Motor neuron (in vitro differentiated cells): Measurements from ENCODE around the gene EFNA4. TPM values are rescaled to one million over a fixed set of nuclear protein-coding genes. Genes with fewer than 3 reads are reported as not detected.

Experiments
- ATAC-seq, 8 experiments: fragments of 200-7000 bp; cut with Tn5 transposase; replicated peaks in 6 of 8; 2 replicates each; pipeline ENCODE4 v1.8.0; 2021; ENCODE audit warnings: mild to moderate bottlenecking in 8 of 8, moderate library complexity in 8 of 8
- H3K27ac ChIP-seq, 2 donors: fragments of 250-450 bp; sonication (Bioruptor Pico); 2 replicates each; pipeline ENCODE4 v1.9.0; 2021; ENCODE audit warnings: antibody characterized with exemption in 2 of 2, mild to moderate bottlenecking in 2 of 2, moderate library complexity in 1 of 2
- H3K4me1 ChIP-seq, 2 donors: fragments of 250-450 bp; sonication (Bioruptor Pico); replicated peaks in 1 of 2; 2 replicates each; pipeline ENCODE4 v1.6.1; 2021; ENCODE audit warnings: antibody characterized with exemption in 2 of 2, mild to moderate bottlenecking in 2 of 2, moderate library complexity in 1 of 2
- H3K4me3 ChIP-seq, 5 donors: fragments of 250-450 bp; sonication (Bioruptor Pico); 2 replicates each; pipeline ENCODE4 v1.9.0; 2021; ENCODE audit warnings: antibody characterized with exemption in 5 of 5, mild to moderate bottlenecking in 5 of 5, moderate library complexity in 4 of 5
- WGBS, 10 experiments: fragments of 450-650 bp; shearing (Covaris generic); methylation state at CpG; one replicate each; pipeline ENCODE4 v1.0.0; 2022; 5-methylcytosine and 5-hydroxymethylcytosine counted together
- in situ Hi-C, 9 experiments: fragments of 400-800 bp; cut with MboI; loops; one replicate each; pipeline ENCODE4 v1.15.0; 2021; ENCODE audit warnings: low sequenced_read_pairs in 9 of 9, low pct_unique_long_range_greater_than_20kb in 2 of 9; ENCODE audit not compliant: unreplicated experiment in 9 of 9
- total RNA-seq, 8 experiments: library from RNA; unstranded; fragments of 300-600 nt; gene quantifications; 2 replicates each; pipeline versions ENCODE4 v1.2.3 to v1.2.4, GENCODE V29; 2022

The EFNA4 gene, protein sequence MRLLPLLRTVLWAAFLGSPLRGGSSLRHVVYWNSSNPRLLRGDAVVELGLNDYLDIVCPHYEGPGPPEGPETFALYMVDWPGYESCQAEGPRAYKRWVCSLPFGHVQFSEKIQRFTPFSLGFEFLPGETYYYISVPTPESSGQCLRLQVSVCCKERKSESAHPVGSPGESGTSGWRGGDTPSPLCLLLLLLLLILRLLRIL
- total RNA-seq, result 10 to 100 TPM in 2 of 8 experiments, 1 to 10 TPM in 6; 5.4 to 10.9 (median 7.7) TPM

DNA sequence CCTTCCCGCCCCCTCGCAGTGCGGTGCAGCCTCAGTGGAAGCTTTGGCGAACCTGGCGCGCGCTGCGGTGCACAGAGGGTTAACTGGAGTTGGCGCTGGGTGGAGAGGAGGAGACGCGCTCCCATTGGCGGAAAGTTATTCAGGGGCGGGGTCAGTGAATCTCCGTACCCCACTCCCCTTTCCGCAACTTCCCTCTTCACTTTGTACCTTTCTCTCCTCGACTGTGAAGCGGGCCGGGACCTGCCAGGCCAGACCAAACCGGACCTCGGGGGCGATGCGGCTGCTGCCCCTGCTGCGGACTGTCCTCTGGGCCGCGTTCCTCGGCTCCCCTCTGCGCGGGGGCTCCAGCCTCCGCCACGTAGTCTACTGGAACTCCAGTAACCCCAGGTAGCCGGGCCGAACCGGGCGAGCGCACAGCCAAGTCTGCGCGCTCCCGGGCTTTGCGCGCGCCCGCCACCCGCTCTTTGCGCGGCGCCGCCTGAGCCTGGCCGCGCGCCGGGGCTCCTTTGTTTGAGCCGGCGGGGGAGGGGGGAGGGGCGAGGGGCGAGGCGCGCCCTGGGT, at the start of gene EFNA4:
Gene EFNA4 (plus strand): TSS at position 191 of the 561 bp plus-strand sequence. CDS start 84 bp downstream, at position 275.
- Histone ChIP-seq H3K4me3 (peak within 1 kb of the TSS; percentile 38 to 72 (median 54)), H3K27ac (peak within 1 kb of the TSS; percentile 53 to 71), H3K4me1 (peaks cover 15 to 21% of the 10 kb centered on the region in 2 donors)
- in situ Hi-C loops, result loop anchor here in 5 of 9 experiments (25.0 kb wide), 3 partner anchors 101 to 576 kb away; partner anchors contain the start of genes CHRNB2 (in 3 of the 5), UBE2Q1 (in 3 of the 5), CKS1B (in 2 of the 5) and PBXIP1 (in 2 of the 5)
- 0 to 3% (median 1%) methylated on average over 2 to 24 of the region's 57 CpGs; no CpG with 5 or more reads in 3 of the 10 experiments for WGBS, 10 experiments
- ATAC-seq, result peak; percentile 60 to 89 (median 66)

DNA sequence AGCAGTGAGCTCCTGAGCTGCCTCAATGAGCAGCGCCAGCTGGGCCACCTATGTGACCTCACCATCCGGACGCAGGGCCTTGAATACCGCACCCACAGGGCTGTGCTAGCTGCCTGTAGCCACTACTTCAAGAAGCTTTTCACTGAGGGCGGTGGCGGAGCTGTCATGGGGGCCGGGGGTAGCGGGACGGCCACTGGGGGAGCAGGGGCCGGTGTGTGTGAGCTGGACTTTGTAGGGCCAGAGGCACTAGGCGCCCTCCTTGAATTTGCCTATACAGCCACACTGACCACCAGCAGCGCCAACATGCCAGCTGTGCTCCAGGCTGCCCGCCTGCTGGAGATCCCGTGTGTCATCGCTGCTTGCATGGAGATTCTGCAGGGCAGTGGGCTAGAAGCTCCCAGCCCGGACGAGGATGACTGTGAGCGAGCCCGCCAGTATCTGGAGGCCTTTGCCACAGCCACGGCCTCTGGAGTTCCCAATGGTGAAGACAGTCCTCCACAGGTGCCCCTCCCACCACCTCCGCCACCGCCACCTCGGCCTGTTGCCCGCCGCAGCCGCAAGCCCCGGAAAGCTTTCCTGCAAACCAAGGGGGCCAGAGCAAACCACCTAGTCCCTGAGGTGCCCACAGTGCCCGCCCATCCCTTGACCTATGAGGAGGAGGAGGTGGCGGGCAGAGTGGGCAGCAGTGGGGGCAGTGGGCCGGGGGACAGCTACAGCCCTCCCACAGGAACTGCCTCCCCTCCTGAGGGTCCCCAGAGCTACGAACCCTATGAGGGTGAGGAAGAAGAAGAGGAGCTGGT, 48.6 kb upstream of the EFNA4 start:
- in situ Hi-C loops, result no loop called here
- peaks cover 32 to 33% of the 10 kb centered on the region in 2 donors for H3K4me1 ChIP-seq
- 60 to 100% (median 90%) methylated on average over 1 to 6 of the region's 31 CpGs; no CpG with 5 or more reads in 6 of the 10 experiments for WGBS, 10 experiments
- H3K4me3 ChIP-seq, result no peak overlapping the region
- no peak overlapping the region for H3K27ac ChIP-seq
- ATAC-seq, result no peak

DNA sequence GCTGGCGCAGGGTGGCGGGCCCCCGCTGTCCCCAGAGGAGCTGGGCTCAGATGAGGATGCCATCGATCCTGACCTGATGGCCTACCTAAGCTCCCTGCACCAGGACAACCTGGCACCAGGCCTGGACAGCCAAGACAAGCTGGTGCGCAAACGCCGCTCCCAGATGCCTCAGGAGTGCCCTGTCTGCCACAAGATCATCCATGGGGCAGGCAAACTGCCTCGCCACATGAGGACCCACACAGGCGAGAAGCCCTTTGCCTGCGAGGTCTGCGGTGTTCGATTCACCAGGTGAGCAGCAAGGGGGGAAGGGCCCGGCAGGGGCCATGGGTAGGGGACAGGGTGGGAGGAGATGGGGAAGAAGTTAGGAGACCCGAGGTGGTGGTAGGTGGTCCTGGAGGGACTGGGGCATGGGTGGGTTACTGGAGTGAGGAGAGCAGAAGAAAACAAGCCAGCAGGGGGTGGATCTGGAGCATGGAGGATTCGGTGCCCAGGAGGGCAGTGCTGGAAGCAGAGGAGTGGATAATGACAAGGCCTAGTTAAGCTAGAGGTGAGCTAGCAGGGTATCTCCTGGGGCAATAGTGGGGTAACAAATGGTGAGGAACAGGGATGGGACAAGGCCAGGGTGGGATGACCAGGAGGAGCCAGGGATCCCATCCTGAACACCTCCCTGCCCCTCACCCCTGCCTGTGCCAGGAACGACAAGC, 47.9 kb upstream of the EFNA4 start:
- Histone ChIP-seq H3K4me1 (peaks cover 31 to 33% of the 10 kb centered on the region in 2 donors), H3K4me3 (no peak overlapping the region), H3K27ac (no peak overlapping the region)
- no peak for ATAC-seq
- WGBS, 10 experiments, result 95 to 100% (median 100%) methylated on average over 1 to 7 of the region's 16 CpGs; no CpG with 5 or more reads in 6 of the 10 experiments
- in situ Hi-C loops, result no loop called here

DNA sequence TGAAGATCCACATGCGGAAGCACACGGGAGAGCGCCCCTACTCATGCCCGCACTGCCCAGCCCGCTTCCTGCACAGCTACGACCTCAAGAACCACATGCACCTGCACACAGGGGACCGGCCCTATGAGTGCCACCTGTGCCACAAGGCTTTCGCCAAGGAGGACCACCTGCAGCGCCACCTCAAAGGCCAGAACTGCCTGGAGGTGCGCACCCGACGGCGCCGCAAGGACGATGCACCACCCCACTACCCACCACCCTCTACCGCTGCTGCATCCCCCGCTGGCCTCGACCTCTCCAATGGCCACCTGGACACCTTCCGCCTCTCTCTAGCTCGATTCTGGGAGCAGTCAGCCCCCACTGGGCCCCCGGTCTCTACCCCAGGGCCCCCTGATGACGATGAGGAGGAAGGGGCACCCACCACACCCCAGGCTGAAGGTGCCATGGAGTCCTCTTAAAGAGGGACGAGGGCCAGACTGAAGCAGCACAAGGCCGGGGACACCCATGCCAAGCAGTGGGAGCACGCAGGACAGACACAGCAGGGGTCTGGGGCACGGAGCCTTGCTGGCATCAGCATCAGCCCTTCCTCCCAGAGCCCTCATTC, 47.2 kb upstream of the EFNA4 start:
- ATAC-seq, result no peak
- in situ Hi-C loops, result no loop called here
- peaks cover 25 to 27% of the 10 kb centered on the region in 2 donors for H3K4me1 ChIP-seq
- H3K4me3 ChIP-seq, result no peak overlapping the region
- H3K27ac ChIP-seq, result peak overlapping the region in 1 of 2 donors; percentile 87
- WGBS, 10 experiments, result 80 to 100% (median 95%) methylated on average over 2 to 14 of the region's 26 CpGs; no CpG with 5 or more reads in 6 of the 10 experiments

DNA sequence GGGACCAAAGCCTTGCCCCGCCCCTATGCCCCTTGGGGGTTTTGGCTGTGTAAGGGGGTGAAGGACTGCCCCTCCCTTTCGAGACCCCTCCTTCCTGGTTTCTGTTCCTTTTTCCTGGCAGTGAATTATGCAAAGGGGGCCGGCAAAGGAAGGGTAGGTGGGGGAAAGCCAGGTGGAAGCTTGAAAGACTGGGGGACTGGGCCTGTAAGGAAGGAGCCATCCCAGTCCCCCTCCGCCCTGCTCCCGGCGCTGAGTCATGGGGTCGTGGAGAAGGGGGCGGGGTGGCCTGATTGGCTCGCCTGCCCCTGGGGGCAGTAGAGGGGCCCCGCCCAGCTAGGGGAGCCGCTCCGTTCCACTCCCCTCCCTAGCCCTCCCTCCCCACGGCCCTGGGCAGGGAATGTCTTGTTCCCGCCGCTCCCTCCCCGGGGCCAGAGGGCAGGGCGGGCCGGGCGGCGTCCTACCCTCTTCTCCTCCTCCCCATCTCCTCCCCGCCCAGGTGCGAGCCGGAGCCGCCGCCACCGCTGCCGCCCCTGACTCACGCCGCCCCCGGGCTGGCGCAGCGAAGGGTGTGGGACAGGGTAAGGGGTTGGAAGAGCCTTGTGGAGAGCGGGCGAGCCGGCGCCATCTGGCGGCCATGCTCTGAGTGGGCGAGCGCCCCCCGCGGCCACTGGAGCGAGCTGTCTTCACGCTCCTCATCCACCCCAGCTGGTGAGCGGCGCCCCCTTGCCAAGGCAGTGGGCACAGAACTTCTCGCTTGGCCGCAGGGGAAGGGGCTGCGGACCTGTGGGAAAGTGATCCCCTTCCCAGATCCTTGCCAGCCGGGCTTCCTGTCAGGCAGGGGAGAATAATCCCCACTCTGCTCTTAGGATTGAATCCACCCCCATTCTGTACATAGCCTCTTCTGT, 46.2 kb upstream of the EFNA4 start:
- WGBS, 10 experiments, result 0 to 100% (median 42%) methylated on average over 1 to 8 of the region's 49 CpGs; no CpG with 5 or more reads in 4 of the 10 experiments
- peak overlapping the region; percentile 5 to 14 (median 14) for H3K4me3 ChIP-seq
- in situ Hi-C loops, result no loop called here
- H3K4me1 ChIP-seq, result peaks cover 16 to 20% of the 10 kb centered on the region in 2 donors
- peak overlapping the region; percentile 3 to 87 for H3K27ac ChIP-seq
- peak; percentile 85 to 94 (median 92) for ATAC-seq

DNA sequence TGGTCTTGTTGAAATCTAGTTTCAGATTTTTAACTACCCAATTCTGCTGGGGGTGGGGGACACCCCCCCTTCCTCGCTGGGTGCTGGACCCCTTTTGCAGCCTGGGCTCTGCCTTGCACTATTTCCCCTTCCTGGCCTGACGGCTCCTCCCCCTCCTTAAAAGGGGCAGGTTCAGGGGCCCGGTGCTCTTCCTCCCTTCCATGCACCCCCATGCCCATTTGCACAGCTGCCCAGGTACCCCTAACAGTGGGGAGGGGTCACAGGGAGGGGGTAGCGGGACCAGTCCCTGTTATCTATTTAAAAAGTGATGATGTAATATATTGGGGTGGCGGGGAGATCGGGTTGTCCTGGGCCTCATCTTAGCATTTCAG, 45.6 kb upstream of the EFNA4 start:
- no peak for ATAC-seq
- peak overlapping the region in 2 of 5 donors; percentile 5 to 12 for H3K4me3 ChIP-seq
- in situ Hi-C loops, result no loop called here

DNA sequence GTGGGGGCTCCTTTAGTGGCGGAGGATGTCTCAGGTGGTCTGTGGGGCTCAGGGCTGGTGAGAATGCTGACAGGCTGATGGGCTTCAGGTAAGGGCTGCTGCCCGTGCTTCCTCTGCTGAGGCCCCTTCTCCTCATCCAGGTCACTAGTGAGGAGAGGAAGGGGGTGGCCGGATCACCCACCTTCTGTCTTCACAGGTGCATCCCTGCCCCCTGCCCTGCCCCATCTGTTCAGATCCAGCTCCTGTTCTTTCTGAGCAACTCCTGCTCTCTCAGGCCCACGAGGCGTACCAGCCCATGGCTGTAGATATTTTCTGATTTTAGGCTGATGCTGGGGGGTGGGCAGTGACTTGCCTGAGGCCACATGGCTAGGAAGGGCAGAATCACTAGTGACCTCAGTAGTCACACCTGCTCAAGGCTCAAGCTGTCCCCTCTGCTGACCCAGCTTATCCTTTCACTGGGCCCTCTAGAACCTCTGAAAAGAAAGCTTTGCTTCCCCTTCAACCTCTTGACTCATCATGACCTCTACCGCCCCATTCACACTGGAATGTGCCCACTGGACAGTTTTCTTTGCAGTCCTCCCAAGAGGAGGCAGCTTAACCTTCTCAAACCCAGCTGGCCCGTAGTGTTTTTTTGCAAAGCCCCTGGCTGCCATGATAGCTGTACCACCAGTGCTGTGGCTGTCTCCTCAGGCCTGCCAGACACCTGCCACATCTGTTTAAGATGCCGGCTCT, 44.8 kb upstream of the EFNA4 start:
- H3K27ac ChIP-seq, result no peak overlapping the region
- no peak overlapping the region for H3K4me3 ChIP-seq
- peaks cover 13 to 15% of the 10 kb centered on the region in 2 donors for H3K4me1 ChIP-seq
- no peak for ATAC-seq
- WGBS, 10 experiments, result 71 to 92% (median 82%) methylated on average over 1 to 5 of the region's 8 CpGs; no CpG with 5 or more reads in 4 of the 10 experiments
- in situ Hi-C loops, result no loop called here

More for the DNA sequence above, 45.6 kb upstream of the EFNA4 start:
- peak overlapping the region in 1 of 2 donors; percentile 87 for H3K27ac ChIP-seq
- peaks cover 13 to 15% of the 10 kb centered on the region in 2 donors for H3K4me1 ChIP-seq
- 46 to 84% (median 68%) methylated on average over 1 to 3 of the region's 6 CpGs; no CpG with 5 or more reads in 6 of the 10 experiments for WGBS, 10 experiments

DNA sequence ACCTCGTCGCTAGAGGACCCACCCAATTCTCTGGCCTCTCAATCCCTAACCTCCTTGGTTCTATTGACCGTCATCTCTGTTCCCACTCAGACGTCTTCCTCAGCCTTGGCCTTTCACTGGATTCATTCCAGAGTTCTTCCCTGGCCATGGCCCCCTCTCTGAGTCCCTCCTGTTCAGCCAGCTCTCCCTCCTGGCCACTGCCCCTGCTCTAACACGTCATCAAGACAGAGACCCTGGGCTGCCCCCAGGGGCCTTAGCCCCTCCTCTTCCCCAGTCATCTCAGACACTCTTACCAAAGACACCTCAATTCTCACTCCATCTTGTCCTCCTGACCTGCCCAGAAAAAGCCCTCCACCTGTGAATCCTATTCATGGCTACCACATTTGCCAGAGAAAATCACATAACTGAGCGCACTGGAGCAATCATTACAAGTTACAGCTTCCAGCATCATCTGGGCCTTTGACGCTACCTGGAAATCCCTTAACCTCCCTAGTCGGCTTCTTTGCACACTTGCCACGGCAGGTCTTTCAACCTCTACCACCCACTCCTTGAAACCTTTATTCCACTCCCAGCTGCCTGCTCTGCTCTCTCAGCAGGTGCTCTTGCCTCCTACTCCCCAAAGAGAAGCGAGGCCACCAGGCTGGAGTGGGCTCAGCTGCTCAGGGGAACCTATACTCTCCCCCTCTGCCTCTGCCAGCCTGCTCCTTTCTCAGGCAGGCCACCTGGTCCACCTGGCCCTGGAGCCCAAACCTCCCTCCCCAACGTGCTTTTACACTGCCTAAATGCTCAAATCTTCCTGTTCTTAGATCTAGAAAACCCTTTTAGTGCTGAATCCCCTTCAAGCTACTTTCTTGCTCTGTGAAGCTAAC, 43.9 kb upstream of the EFNA4 start:
- Histone ChIP-seq H3K4me1 (peaks cover 13 to 15% of the 10 kb centered on the region in 2 donors), H3K4me3 (no peak overlapping the region), H3K27ac (no peak overlapping the region)
- WGBS, 10 experiments, result 50 to 96% (median 72%) methylated on average over 4 to 10 of the region's 11 CpGs; no CpG with 5 or more reads in 3 of the 10 experiments
- in situ Hi-C loops, result no loop called here
- ATAC-seq, result no peak

DNA sequence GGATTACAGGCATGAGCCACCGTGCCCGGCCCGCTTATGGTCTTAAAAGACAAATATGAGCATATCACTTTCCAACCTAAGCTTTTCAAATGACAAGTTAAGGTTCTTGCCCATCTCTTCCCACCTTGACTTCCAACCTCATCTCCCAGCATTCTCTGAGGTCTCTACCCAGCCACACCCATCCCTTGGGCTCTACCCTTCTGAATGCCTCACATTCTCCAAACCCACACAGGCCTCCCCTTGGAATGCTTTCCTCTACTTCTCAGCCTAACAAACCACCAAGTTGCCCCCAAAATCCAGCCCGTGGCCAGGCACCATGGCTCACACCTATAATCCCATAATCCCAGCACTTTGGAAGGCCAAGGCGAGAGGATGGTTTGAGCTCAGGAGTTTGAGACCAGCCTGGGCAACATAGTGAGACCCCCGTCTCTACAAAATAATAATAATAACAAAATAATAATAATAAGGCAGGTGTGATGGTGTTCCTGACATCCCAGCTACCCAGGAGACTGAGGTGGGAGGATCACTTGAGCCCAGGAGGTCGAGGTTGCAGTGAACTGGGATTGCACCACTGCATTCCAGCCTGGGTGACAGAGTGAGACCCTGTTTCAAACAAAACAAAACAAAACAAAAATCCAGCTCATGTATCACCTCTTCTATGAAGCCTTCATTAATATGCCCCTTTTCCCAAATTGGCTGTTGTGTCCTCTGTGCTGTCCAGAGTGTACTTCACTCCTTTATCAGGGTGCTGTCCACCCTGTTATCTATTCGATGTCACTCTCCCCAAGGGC, 41.2 kb upstream of the EFNA4 start:
- no peak for ATAC-seq
- Histone ChIP-seq H3K4me1 (peaks cover 6 to 9% of the 10 kb centered on the region in 2 donors), H3K4me3 (no peak overlapping the region), H3K27ac (no peak overlapping the region)
- in situ Hi-C loops, result no loop called here
- WGBS, 10 experiments, result 60 to 100% (median 76%) methylated on average over 1 to 7 of the region's 8 CpGs; no CpG with 5 or more reads in 2 of the 10 experiments

DNA sequence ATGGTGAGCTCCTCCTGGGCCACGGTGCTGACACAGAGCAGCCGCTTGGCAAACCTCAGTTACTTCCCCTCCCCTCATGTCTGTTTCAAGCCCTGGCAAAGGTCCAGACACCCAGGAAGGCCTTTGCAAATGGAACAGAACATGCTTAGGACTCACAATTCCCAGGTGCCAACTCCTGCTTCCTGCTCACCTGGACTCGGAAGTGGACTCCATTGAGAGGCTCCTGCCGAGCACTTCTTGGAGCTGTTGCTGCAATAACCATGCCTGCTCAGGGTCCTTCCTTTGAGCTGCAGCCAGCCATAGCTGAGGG, 40.7 kb upstream of the EFNA4 start:
- WGBS, 10 experiments, result 0 to 83% (median 63%) methylated on average over 1 to 4 of the region's 4 CpGs; no CpG with 5 or more reads in 6 of the 10 experiments
- Histone ChIP-seq H3K4me1 (peaks cover 2 to 6% of the 10 kb centered on the region in 2 donors), H3K27ac (no peak overlapping the region), H3K4me3 (no peak overlapping the region)
- no peak for ATAC-seq
- in situ Hi-C loops, result no loop called here
